Right lobe of liver (tissue), 6 donors: ENCODE measurements around the gene APP. TPM values are rescaled to one million over a fixed set of nuclear protein-coding genes. Genes with fewer than 3 reads are reported as not detected.

Experiments
- ATAC-seq, 4 donors: fragments of 200-7000 bp; cut with Tn5 transposase; one replicate each; pipeline ENCODE4 v1.9.1; 2020; ENCODE audit warnings: mild to moderate bottlenecking in 4 of 4, moderate library complexity in 4 of 4
- DNase-seq, 3 donors: peaks; one replicate each; pipeline ENCODE4 v3.0.0-alpha.2; 2020
- H3K27ac ChIP-seq, 3 donors: fragments of 200-600 bp; one replicate each; pipeline ENCODE4 v1.8.0; 2022
- H3K27me3 ChIP-seq, 2 donors: fragments of 200-600 bp; one replicate each; pipeline ENCODE4 v1.8.0; 2022
- H3K36me3 ChIP-seq, 4 donors: fragments of 200-600 bp; sonication (generic) in 1 of 4; one replicate each; pipeline versions ENCODE4 v1.5.1 to v1.8.0; 2017 to 2022; ENCODE audit warnings: control low read depth in 1 of 4
- H3K4me1 ChIP-seq, 4 donors: fragments of 200-600 bp; sonication (generic) in 1 of 4; one replicate each; pipeline versions ENCODE4 v1.5.1 to v1.8.0; 2017 to 2022; ENCODE audit warnings: control low read depth in 1 of 4
- H3K4me3 ChIP-seq, 3 donors: fragments of 200-600 bp; one replicate each; pipeline ENCODE4 v1.8.0; 2022
- H3K9me3 ChIP-seq, 4 donors: fragments of 200-600 bp; sonication (generic) in 1 of 4; one replicate each; pipeline versions ENCODE4 v1.5.1 to v1.8.0; 2017 to 2022; ENCODE audit warnings: control low read depth in 1 of 4
- CTCF ChIP-seq, 4 donors: fragments of 200-600 bp in 3 of 4; fragments of 450-650 bp in 1 of 4; IDR thresholded peaks; one replicate each; pipeline versions ENCODE4 v1.5.1 to v1.8.0; 2016 to 2022; ENCODE audit warnings: antibody characterized with exemption in 4 of 4, mild to moderate bottlenecking in 2 of 4
- POLR2A ChIP-seq: fragments of 450-650 bp; IDR thresholded peaks from one replicate; pipeline ENCODE4 v1.6.1; 2017; ENCODE audit warnings: antibody characterized with exemption, mild to moderate bottlenecking
- WGBS: methylation state at CpG from one replicate; pipeline ENCODE4 v1.1.6; 2018; ENCODE audit warnings: low coverage, low lambda C conversion rate; ENCODE audit not compliant: insufficient coverage; ENCODE audit errors: missing lambda C conversion rate; 5-methylcytosine and 5-hydroxymethylcytosine counted together
- intact Hi-C, 2 donors: fragments of 100-400 bp; cut with DNase I; formaldehyde crosslinking; loops; one replicate each; pipeline versions ENCODE4 v1.11.2 to v1.14.1; 2022
- total RNA-seq, 6 experiments: library from RNA; depleted of rRNA in 2 of 6; stranded (reverse); fragments of >200 nt in 2 of 6; fragmentation: NEBNext Ultra II Directional in 3 of 6; extraction: Animal tissue kit (Norgen Biotek cat#: 25700) in 3 of 6; gene quantifications; one replicate each; pipeline versions ENCODE4 v1.1.0 to v1.2.4, GENCODE V29; 2016 to 2023
- donor health status: DM: no; HTN: yes; CAD: no.
- donor health status: DM: no; HTN: no; CAD: no.
- donor health status: DM: no; HTN: no; CAD: no.
- donor health status: DM: no; HTN: yes; CAD: no.
- donor health status: DM: no; HTN: yes; CAD: no.

The APP gene
- total RNA-seq, 6 experiments from 2014 or later = 127 to 262 (median 208) TPM

GRCh38 chr21:26164311-26164710 is 6.3 kb downstream of the APP start:
- ATAC-seq = peak; percentile 54 to 81 (median 71)
- 19% methylated on average over 2 of the region's 2 CpGs for WGBS

GRCh38 chr21:26162081-26162480 is 8.5 kb downstream of the APP start:
- ATAC-seq (peak; percentile 65 to 83 (median 72)), DNase-seq (peak in 2 of 3 donors; percentile 35 to 56)
- Histone ChIP-seq H3K36me3 (no peaks in the 10 kb centered on the region), H3K9me3 (no peaks in the 10 kb centered on the region), H3K4me3 (no peak overlapping the region), H3K27ac (peak overlapping the region in 1 of 3 donors; percentile 2), H3K27me3 (no peaks in the 10 kb centered on the region), H3K4me1 (peaks cover 0 to 34% (median 13%) of the 10 kb centered on the region in 4 donors)
- TF ChIP-seq CTCF (IDR thresholded peaks at IDR 0.05) (no peak), POLR2A (no peak)
- intact Hi-C loops = no loop called here
- WGBS = 59% methylated on average over 4 of the region's 4 CpGs

More at GRCh38 chr21:26164311-26164710, 6.3 kb downstream of the APP start:
- Histone ChIP-seq H3K27me3 (no peaks in the 10 kb centered on the region), H3K4me1 (peaks cover 0 to 37% (median 16%) of the 10 kb centered on the region in 4 donors), H3K4me3 (peak overlapping the region; percentile 18 to 46 (median 26)), H3K27ac (peak overlapping the region; percentile 65 to 78 (median 69)), H3K9me3 (no peaks in the 10 kb centered on the region), H3K36me3 (no peaks in the 10 kb centered on the region)
- DNase-seq = peak in 1 of 3 donors; percentile 55
- TF ChIP-seq POLR2A = peak; percentile 46
- TF ChIP-seq CTCF (IDR thresholded peaks at IDR 0.05) = no peak
- intact Hi-C loops = no loop called here

GRCh38 chr21:26159869-26160268 is 10.7 kb downstream of the APP start:
- Histone ChIP-seq H3K27me3 (no peaks in the 10 kb centered on the region), H3K36me3 (no peaks in the 10 kb centered on the region), H3K9me3 (no peaks in the 10 kb centered on the region), H3K4me3 (no peak overlapping the region), H3K4me1 (peaks cover 0 to 15% (median 6%) of the 10 kb centered on the region in 4 donors), H3K27ac (no peak overlapping the region)
- ATAC-seq = peak in 3 of 4 donors; percentile 22 to 77 (median 54)
- intact Hi-C loops = no loop called here
- no peak for TF ChIP-seq CTCF (IDR thresholded peaks at IDR 0.05)
- TF ChIP-seq POLR2A = no peak
- DNase-seq = no peak
- 59% methylated on average over 1 of the region's 1 CpG for WGBS

GRCh38 chr21:26157801-26158200 is 12.8 kb downstream of the APP start:
- no peak for TF ChIP-seq CTCF (IDR thresholded peaks at IDR 0.05)
- intact Hi-C loops = no loop called here
- DNase-seq (no peak), ATAC-seq (peak in 3 of 4 donors; percentile 31 to 38 (median 34))
- peaks cover 0 to 12% (median 6%) of the 10 kb centered on the region in 4 donors for H3K4me1 ChIP-seq
- H3K36me3 ChIP-seq = no peaks in the 10 kb centered on the region
- H3K9me3 ChIP-seq = no peaks in the 10 kb centered on the region
- no peaks in the 10 kb centered on the region for H3K27me3 ChIP-seq
- H3K4me3 ChIP-seq = no peak overlapping the region
- WGBS = 36% methylated on average over 2 of the region's 2 CpGs
- no peak overlapping the region for H3K27ac ChIP-seq

GRCh38 chr21:26154753-26155152 is 15.8 kb downstream of the APP start:
- no peaks in the 10 kb centered on the region for H3K36me3 ChIP-seq
- no peaks in the 10 kb centered on the region for H3K9me3 ChIP-seq
- H3K4me3 ChIP-seq = no peak overlapping the region
- intact Hi-C loops = no loop called here
- H3K27ac ChIP-seq = no peak overlapping the region
- no peaks in the 10 kb centered on the region for H3K27me3 ChIP-seq
- DNase-seq (no peak), ATAC-seq (no peak)
- no peak for TF ChIP-seq POLR2A
- TF ChIP-seq CTCF (IDR thresholded peaks at IDR 0.05) = no peak
- WGBS = 85% methylated on average over 4 of the region's 4 CpGs
- peaks cover 0 to 6% (median 2%) of the 10 kb centered on the region in 4 donors for H3K4me1 ChIP-seq
